PC-9 (cell line): ENCODE data around the gene NOC2L. TPM values are rescaled to one million over a fixed set of nuclear protein-coding genes. Genes with fewer than 3 reads are reported as not detected.

Source experiments
- BruUV-seq: library from RNA; stranded (reverse); fragments of 400-500 nt; replicated peaks from 2 replicates; lab custom pipeline; 2021; lab: Mats Ljungman, UMichigan
- CTCF ChIA-PET: fragments of 300-600 bp; sonication (Branson Sonifier 250); formaldehyde crosslinking; loops from one replicate; lab custom pipeline; 2022; ENCODE audit warnings: antibody characterized with exemption; lab: Charles Lee
- POLR2A ChIA-PET: fragments of 300-600 bp; sonication (Branson Sonifier 250); formaldehyde crosslinking; loops from one replicate; lab custom pipeline; 2022; ENCODE audit warnings: antibody characterized with exemption; ENCODE audit not compliant: unreplicated experiment; lab: Charles Lee
- DNase-seq, 2 experiments: peaks; one replicate each; pipeline versions ENCODE4 v3.0.0 to v3.0.0-alpha.2; 2015 to 2022; ENCODE audit warnings: mixed read lengths in 1 of 2
- H2AFZ ChIP-seq: fragments of 200-600 bp; sonication (generic); 2 replicates; pipeline ENCODE4 v1.8.1; 2017; ENCODE audit warnings: antibody characterized with exemption
- H3F3A ChIP-seq: fragments of 200-600 bp; sonication (generic); 2 replicates; pipeline ENCODE4 v1.8.1; 2017; ENCODE audit warnings: antibody characterized with exemption, mild to moderate bottlenecking, low read depth; ENCODE audit not compliant: insufficient read depth
- H3K27ac ChIP-seq: fragments of 200-600 bp; sonication (generic); 2 replicates; pipeline ENCODE4 v1.6.1; 2016; ENCODE audit warnings: mixed run types
- H3K27me3 ChIP-seq: fragments of 200-600 bp; sonication (generic); 2 replicates; pipeline ENCODE4 v1.6.1; 2016; ENCODE audit warnings: low read depth, mixed run types; ENCODE audit not compliant: insufficient read depth
- H3K36me3 ChIP-seq: fragments of 200-600 bp; sonication (generic); 2 replicates; pipeline ENCODE4 v1.6.1; 2016; ENCODE audit warnings: low read depth, mixed run types
- H3K4me1 ChIP-seq: fragments of 200-600 bp; sonication (generic); replicated peaks from 2 replicates; pipeline ENCODE4 v1.6.1; 2016; ENCODE audit warnings: mixed run types; ENCODE audit not compliant: insufficient read depth
- H3K4me2 ChIP-seq: fragments of 200-600 bp; sonication (generic); 2 replicates; pipeline ENCODE4 v1.6.1; 2017; ENCODE audit warnings: mixed run types
- H3K4me3 ChIP-seq: fragments of 200-600 bp; sonication (generic); 2 replicates; pipeline ENCODE4 v1.6.1; 2016; ENCODE audit warnings: mixed run types
- H3K79me2 ChIP-seq: fragments of 200-600 bp; sonication (generic); 2 replicates; pipeline ENCODE4 v1.6.1; 2017; ENCODE audit warnings: low read depth, mixed run types
- H3K9me2 ChIP-seq: fragments of 200-600 bp; sonication (generic); 2 replicates; pipeline ENCODE4 v1.8.1; 2017; ENCODE audit warnings: mild to moderate bottlenecking; ENCODE audit not compliant: insufficient read depth
- H3K9me3 ChIP-seq: fragments of 200-600 bp; sonication (generic); 2 replicates; pipeline ENCODE4 v1.8.1; 2016; ENCODE audit warnings: low read depth; ENCODE audit not compliant: insufficient read depth
- H4K20me1 ChIP-seq: fragments of 200-600 bp; sonication (generic); 2 replicates; pipeline ENCODE4 v1.8.1; 2017; ENCODE audit not compliant: insufficient read depth
- CTCF ChIP-seq: fragments of 200-600 bp; sonication (generic); conservative IDR thresholded peaks from 2 replicates; pipeline ENCODE4 v1.6.1; 2017; ENCODE audit warnings: mixed run types, antibody characterized with exemption, mild to moderate bottlenecking, moderate library complexity
- EZH2 ChIP-seq: fragments of 200-600 bp; sonication (generic); IDR thresholded peaks from 2 replicates; pipeline ENCODE4 v1.8.0; 2017; ENCODE audit warnings: antibody characterized with exemption, low read depth
- intact Hi-C: fragments of 100-400 bp; cut with micrococcal nuclease; formaldehyde crosslinking; loops from one replicate; pipeline ENCODE4 v1.10.0; 2022; ENCODE audit not compliant: unreplicated experiment
- total RNA-seq: library from RNA; stranded (reverse); gene quantifications from 2 replicates; pipeline ENCODE4 v1.2.3, GENCODE V29; 2021

NOC2L gene
- total RNA-seq, 1 experiment from 2014 or later: 86.4 TPM

- TF ChIP-seq CTCF (no peak), EZH2 (no peak)
- peaks cover 8% of the 10 kb centered on the region for H4K20me1 ChIP-seq
Measured at GRCh38 chr1:942864-943533, 16.1 kb downstream of the NOC2L start.

DNA sequence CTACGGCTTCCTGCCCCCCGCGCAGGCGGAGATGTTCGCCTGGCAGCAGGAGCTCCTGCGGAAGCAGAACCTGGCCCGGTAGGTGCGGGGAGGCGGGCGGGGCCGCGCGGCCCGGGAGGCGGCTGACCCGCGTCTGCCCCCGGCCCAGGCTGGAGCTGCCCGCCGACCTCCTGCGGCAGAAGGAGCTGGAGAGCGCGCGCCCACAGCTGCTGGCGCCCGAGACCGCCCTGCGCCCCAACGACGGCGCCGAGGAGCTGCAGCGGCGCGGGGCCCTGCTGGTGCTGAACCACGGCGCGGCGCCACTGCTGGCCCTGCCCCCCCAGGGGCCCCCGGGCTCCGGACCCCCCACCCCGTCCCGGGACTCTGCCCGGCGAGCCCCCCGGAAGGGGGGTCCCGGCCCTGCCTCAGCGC lies 16.6 kb downstream of the NOC2L start:
- intact Hi-C loops: no loop called here
- no TSS peak for BruUV-seq
- Histone ChIP-seq H3K36me3 (no peaks in the 10 kb centered on the region), H3K27me3 (peaks cover 27% of the 10 kb centered on the region), H2AFZ (no peak overlapping the region), H3K9me3 (no peaks in the 10 kb centered on the region), H4K20me1 (peaks cover 8% of the 10 kb centered on the region), H3K4me1 (peaks cover 27% of the 10 kb centered on the region), H3K27ac (no peak overlapping the region), H3F3A (peaks cover 21% of the 10 kb centered on the region; the same call in 1 of the 2 replicates), H3K9me2 (no peaks in the 10 kb centered on the region), H3K79me2 (no peaks in the 10 kb centered on the region), H3K4me2 (peak overlapping the region; percentile 79), H3K4me3 (peak overlapping the region; percentile 47; the same call in 1 of the 2 replicates)
- ChIA-PET CTCF (interaction anchor here (0.6 kb wide), 2 partner anchors 22 to 41 kb away, joined by 3 read pairs; no protein-coding TSS in a partner anchor), POLR2A (interaction anchor here (0.6 kb wide), 1 partner anchor 40 kb away, joined by 6 read pairs; no protein-coding TSS in a partner anchor)
- DNase-seq: no peak
- TF ChIP-seq EZH2 (no peak), CTCF (no peak)

More at GRCh38 chr1:942864-943533, 16.1 kb downstream of the NOC2L start:
- Histone ChIP-seq H3K4me2 (peak overlapping the region; percentile 79), H3K4me1 (peaks cover 25% of the 10 kb centered on the region), H2AFZ (no peak overlapping the region), H3K27me3 (peaks cover 27% of the 10 kb centered on the region), H3K9me3 (no peaks in the 10 kb centered on the region), H3K79me2 (no peaks in the 10 kb centered on the region), H3K4me3 (no peak overlapping the region), H3K9me2 (no peaks in the 10 kb centered on the region), H3F3A (peaks cover 21% of the 10 kb centered on the region; the same call in 1 of the 2 replicates), H3K36me3 (no peaks in the 10 kb centered on the region), H3K27ac (no peak overlapping the region)
- no peak for DNase-seq
- CTCF ChIA-PET: interaction anchor here (0.6 kb wide), 2 partner anchors 22 to 40 kb away, joined by 3 read pairs; no protein-coding TSS in a partner anchor
- POLR2A ChIA-PET: interaction anchor here (0.6 kb wide), 2 partner anchors 40 to 59 kb away, joined by 6 to 14 read pairs; no protein-coding TSS in a partner anchor
- BruUV-seq: no TSS peak
- intact Hi-C loops: no loop called here

- TF ChIP-seq CTCF (no peak), EZH2 (no peak; the same call in none of the 2 replicates)
- H3K79me2 ChIP-seq: no peaks in the 10 kb centered on the region
- H3K36me3 ChIP-seq: no peaks in the 10 kb centered on the region
- peaks cover 8% of the 10 kb centered on the region for H4K20me1 ChIP-seq
- CTCF ChIA-PET: interaction anchor here (0.6 kb wide), 1 partner anchor 41 kb away, joined by 3 read pairs; no protein-coding TSS in a partner anchor
- H3K27me3 ChIP-seq: peaks cover 27% of the 10 kb centered on the region
- peak overlapping the region; percentile 47; the same call in 1 of the 2 replicates for H3K4me3 ChIP-seq
- BruUV-seq: no TSS peak
- H3F3A ChIP-seq: peaks cover 21% of the 10 kb centered on the region; the same call in 1 of the 2 replicates
- intact Hi-C loops: no loop called here
- no peaks in the 10 kb centered on the region for H3K9me2 ChIP-seq
- POLR2A ChIA-PET: interaction anchor here (0.6 kb wide), 1 partner anchor 41 kb away, joined by 6 read pairs; no protein-coding TSS in a partner anchor
- H3K4me1 ChIP-seq: peaks cover 27% of the 10 kb centered on the region
- H2AFZ ChIP-seq: no peak overlapping the region
- peak overlapping the region; percentile 79 for H3K4me2 ChIP-seq
- peak in 1 of 2 experiments; percentile 48 for DNase-seq
- no peaks in the 10 kb centered on the region for H3K9me3 ChIP-seq
- no peak overlapping the region for H3K27ac ChIP-seq
Measured at GRCh38 chr1:941588-942383, 17.3 kb downstream of the NOC2L start.
